ENCODE results near the gene PSME3. TPM values are rescaled to one million over a fixed set of nuclear protein-coding genes. Genes with fewer than 3 reads are reported as not detected.

The PSME3 gene
- total and polyA plus RNA-seq, 2 of the 13 experiments (the other 11 are each of a cell fraction or from before 2014, with no cell fraction given): 66.3 to 135 TPM

DNA sequence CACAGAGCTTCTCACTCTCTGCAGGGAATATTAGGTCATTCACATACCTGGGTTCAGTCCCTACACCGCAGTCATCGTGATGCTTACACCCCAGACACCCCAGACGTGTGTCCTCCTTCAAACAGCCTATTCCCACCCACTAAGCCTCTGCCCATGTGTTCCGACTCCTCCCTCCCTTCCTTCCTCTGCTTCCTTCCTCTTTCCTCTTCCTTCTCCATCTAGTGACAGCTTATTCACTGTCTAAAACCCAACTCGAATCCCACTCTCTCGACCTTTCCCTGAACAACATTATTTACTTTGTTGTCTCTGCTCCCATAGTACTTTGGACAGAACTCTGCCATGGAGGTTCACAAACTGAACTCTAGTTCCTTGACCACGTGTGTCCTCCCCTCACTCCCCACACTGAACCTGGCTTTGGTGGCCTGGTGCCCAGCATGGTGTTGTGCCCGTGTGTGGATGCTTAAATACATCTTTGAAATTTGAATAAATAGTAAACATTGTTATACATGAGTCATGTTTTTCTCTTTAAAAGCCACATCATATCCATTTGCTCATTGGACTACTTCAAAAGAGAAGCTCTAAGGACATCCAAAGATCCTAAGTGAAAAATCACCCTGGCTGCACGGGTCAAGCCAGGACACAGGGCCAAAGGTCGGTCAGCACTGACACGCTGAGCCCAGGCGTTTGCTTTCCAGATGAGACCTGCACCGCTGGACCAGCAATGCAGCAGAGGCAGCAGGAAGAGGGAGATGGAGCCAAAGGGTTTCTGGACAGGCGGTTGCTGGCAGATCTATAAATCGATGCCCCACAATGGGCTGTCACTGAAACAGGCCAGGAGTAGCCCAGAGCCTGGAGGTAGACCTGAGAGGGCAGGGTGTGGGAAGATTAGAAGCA is 53.3 kb downstream of the PSME3 start (continued):
- TF ChIP-seq ZNF704 (CRISPR knock-in tag; IDR thresholded peaks at IDR 0.05; ENCODE audit: borderline replicate concordance) (no peak), ZBTB40 (IDR thresholded peaks at IDR 0.05) (no peak), ZBTB40 (CRISPR knock-in tag; IDR thresholded peaks at IDR 0.05) (peak; percentile 92), HOXA3 (CRISPR knock-in tag; IDR thresholded peaks at IDR 0.05) (peak; percentile 90), KIAA2018 (CRISPR knock-in tag; IDR thresholded peaks at IDR 0.05; ENCODE audit: borderline replicate concordance) (no peak), IKZF5 (CRISPR knock-in tag; IDR thresholded peaks at IDR 0.05) (peak; percentile 95), SMARCE1 (IDR thresholded peaks at IDR 0.05; ENCODE audit: borderline replicate concordance) (no peak)

Data from HepG2 (cell line).